CD4-positive, alpha-beta T cell treated with Interleukin-21 for 1 hour (primary cell): ENCODE data around the gene TAF10.
A peak's percentile ranks its signal among the peaks of the same experiment; 100 is the strongest.

Experiments used
- DNase-seq: peaks from one replicate; pipeline ENCODE4 v3.0.0-alpha.2; 2020

TAF10 gene

GRCh38 chr11:6623391-6624363, 11.7 kb upstream of the TAF10 start:
- no peak for DNase-seq

GRCh38 chr11:6622261-6623171, 10.5 kb upstream of the TAF10 start:
- DNase-seq: no peak

GRCh38 chr11:6621711-6622211, 9.7 kb upstream of the TAF10 start:
- no peak for DNase-seq

- no peak for DNase-seq
Measured at GRCh38 chr11:6620636-6621035, 8.6 kb upstream of the TAF10 start.

- peak; percentile 94 for DNase-seq
Measured at GRCh38 chr11:6619004-6619745, 7.2 kb upstream of the TAF10 start, which contains the start of gene TPP1. TPP1 (minus strand) TSS chr11:6619422; CDS start chr11:6619400, 22 bp downstream.

- DNase-seq: peak; percentile 78
Measured at GRCh38 chr11:6618117-6619003, 6.3 kb upstream of the TAF10 start.

GRCh38 chr11:6617315-6617781, 5.3 kb upstream of the TAF10 start:
- no peak for DNase-seq

- no peak for DNase-seq
Measured at GRCh38 chr11:6616596-6617250, 4.7 kb upstream of the TAF10 start.

- no peak for DNase-seq
Measured at GRCh38 chr11:6615882-6616585, 4.0 kb upstream of the TAF10 start.

- DNase-seq: no peak
Measured at GRCh38 chr11:6615046-6615445, 3.0 kb upstream of the TAF10 start.

- DNase-seq: no peak
Measured at GRCh38 chr11:6614446-6614845, 2.4 kb upstream of the TAF10 start.

- DNase-seq: no peak
Measured at GRCh38 chr11:6613496-6613895, 1.5 kb upstream of the TAF10 start.

GRCh38 chr11:6611963-6612212, 128 bp downstream of the TAF10 start:
- no peak for DNase-seq

GRCh38 chr11:6611092-6611962, 689 bp downstream of the TAF10 start:
- no peak for DNase-seq

- no peak for DNase-seq
Measured at GRCh38 chr11:6610591-6610990, 1.4 kb downstream of the TAF10 start.

- DNase-seq: no peak
Measured at GRCh38 chr11:6609502-6610015, 2.5 kb downstream of the TAF10 start.

GRCh38 chr11:6608726-6609501, 3.1 kb downstream of the TAF10 start:
- DNase-seq: no peak

GRCh38 chr11:6608011-6608410, 4.0 kb downstream of the TAF10 start:
- no peak for DNase-seq
